Keratinocyte (primary cell): Measurements from ENCODE around the gene CD36.

Source experiments
- CTCF ChIP-seq, 3 experiments: IDR thresholded peaks in 1 of 3; conservative IDR thresholded peaks in 1 of 3; optimal IDR thresholded peaks in 1 of 3; 2 replicates in 2 of 3; 3 replicates in 1 of 3; pipeline versions ENCODE3 to v1.5.1; 2011; ENCODE audit warnings: low read length in 3 of 3, mild to moderate bottlenecking in 3 of 3, moderate library complexity in 2 of 3, control low read depth in 1 of 3, inconsistent platforms in 1 of 3; ENCODE audit not compliant: insufficient read depth in 2 of 3; ENCODE audit errors: extremely low read depth in 1 of 3
- EZH2 ChIP-seq: IDR thresholded peaks from one replicate; pipeline ENCODE4 v1.6.1; 2012; ENCODE audit warnings: inconsistent platforms, mild to moderate bottlenecking, low read length, moderate library complexity

- TF ChIP-seq CTCF (optimal IDR thresholded peaks at IDR 0.05 in 1 of 3, IDR thresholded peaks at IDR 0.05 in 1 of 3, conservative IDR thresholded peaks at IDR 0.05 in 1 of 3; ENCODE audit: extremely low read depth in 1 of 3, insufficient read depth in 2 of 3, low read length in 3 of 3) = no peak
- no peak for TF ChIP-seq EZH2
These were observed 11.6 kb downstream of the CD36 start for GRCh38 chr7:80650030-80650429.
